HG02870 (cell line): ENCODE measurements around the gene GAS6.

Experiments used
- ATAC-seq: cut with Tn5 transposase; IDR thresholded peaks from one replicate; pipeline ENCODE4 v1.9.1; 2021; ENCODE audit warnings: mild to moderate bottlenecking, moderate library complexity; ENCODE audit not compliant: unreplicated experiment

GAS6 gene

GRCh38 chr13:113812178-113813040 is 51.5 kb downstream of the GAS6 start:
- no peak for ATAC-seq

- ATAC-seq, result no peak
Observed at GRCh38 chr13:113811081-113811928, 52.6 kb downstream of the GAS6 start.

GRCh38 chr13:113810640-113811039 is 53.2 kb downstream of the GAS6 start:
- ATAC-seq, result no peak

GRCh38 chr13:113809934-113810333 is 53.9 kb downstream of the GAS6 start:
- no peak for ATAC-seq

GRCh38 chr13:113808058-113808834 is 55.6 kb downstream of the GAS6 start:
- no peak for ATAC-seq

GRCh38 chr13:113806526-113806925 is 57.4 kb downstream of the GAS6 start:
- no peak for ATAC-seq

- ATAC-seq, result no peak
Observed at GRCh38 chr13:113806104-113806471, 57.8 kb downstream of the GAS6 start.

- ATAC-seq, result no peak
Observed at GRCh38 chr13:113805431-113806103, 58.3 kb downstream of the GAS6 start.

- ATAC-seq, result no peak
Observed at GRCh38 chr13:113804703-113805430, 59.0 kb downstream of the GAS6 start.

GRCh38 chr13:113804017-113804702 is 59.7 kb downstream of the GAS6 start:
- ATAC-seq, result no peak

- no peak for ATAC-seq
Observed at GRCh38 chr13:113803409-113804016, 60.4 kb downstream of the GAS6 start.

GRCh38 chr13:113802761-113803160 is 61.1 kb downstream of the GAS6 start:
- no peak for ATAC-seq

- ATAC-seq, result no peak
Observed at GRCh38 chr13:113802090-113802531, 61.8 kb downstream of the GAS6 start.

GRCh38 chr13:113801289-113801961 is 62.5 kb downstream of the GAS6 start:
- no peak for ATAC-seq

- no peak for ATAC-seq
Observed at GRCh38 chr13:113800576-113800926, 63.3 kb downstream of the GAS6 start.

- ATAC-seq, result no peak
Observed at GRCh38 chr13:113798200-113798811, 65.6 kb downstream of the GAS6 start.

GRCh38 chr13:113796964-113797676 is 66.8 kb downstream of the GAS6 start:
- ATAC-seq, result no peak
